HEK293T (cell line): ENCODE data around the gene MYH7.
"Not testable (repeated sequence)": the region's sequence is repeated elsewhere in the genome, so short reads cannot be mapped to it uniquely, and the experiment has no call there.

Source experiments
- BHLHE40 ChIP-seq: fragments of 450-650 bp; IDR thresholded peaks from 2 replicates; pipeline ENCODE4 v1.6.1; 2016; ENCODE audit warnings: mild to moderate bottlenecking, moderate library complexity, borderline replicate concordance
- ELF4 ChIP-seq: fragments of 450-650 bp; IDR thresholded peaks from 2 replicates; pipeline ENCODE4 v1.6.1; 2017; ENCODE audit warnings: antibody characterized with exemption
- FOXA1 ChIP-seq: fragments of 450-650 bp; IDR thresholded peaks from 2 replicates; pipeline ENCODE4 v1.6.1; 2016; ENCODE audit warnings: mild to moderate bottlenecking
- FOXM1 ChIP-seq: fragments of 450-650 bp; IDR thresholded peaks from 2 replicates; pipeline ENCODE4 v1.6.1; 2017; ENCODE audit warnings: mild to moderate bottlenecking, borderline replicate concordance
- HDGF ChIP-seq: fragments of 450-650 bp; IDR thresholded peaks from 2 replicates; pipeline ENCODE4 v1.6.1; 2017; ENCODE audit warnings: antibody characterized with exemption, borderline replicate concordance
- NFRKB ChIP-seq: fragments of 450-650 bp; IDR thresholded peaks from 2 replicates; pipeline ENCODE4 v1.6.1; 2016; ENCODE audit warnings: mild to moderate bottlenecking, moderate library complexity
- PKNOX1 ChIP-seq: fragments of 450-650 bp; IDR thresholded peaks from 2 replicates; pipeline ENCODE4 v1.6.1; 2016
- SP1 ChIP-seq: fragments of 450-650 bp; IDR thresholded peaks from 2 replicates; pipeline ENCODE4 v1.6.1; 2017
- SUZ12 ChIP-seq: fragments of 450-650 bp; IDR thresholded peaks from 2 replicates; pipeline ENCODE4 v1.6.1; 2016; ENCODE audit warnings: mild to moderate bottlenecking
- TARDBP ChIP-seq: fragments of 450-650 bp; IDR thresholded peaks from 2 replicates; pipeline ENCODE4 v1.6.1; 2016

DNA sequence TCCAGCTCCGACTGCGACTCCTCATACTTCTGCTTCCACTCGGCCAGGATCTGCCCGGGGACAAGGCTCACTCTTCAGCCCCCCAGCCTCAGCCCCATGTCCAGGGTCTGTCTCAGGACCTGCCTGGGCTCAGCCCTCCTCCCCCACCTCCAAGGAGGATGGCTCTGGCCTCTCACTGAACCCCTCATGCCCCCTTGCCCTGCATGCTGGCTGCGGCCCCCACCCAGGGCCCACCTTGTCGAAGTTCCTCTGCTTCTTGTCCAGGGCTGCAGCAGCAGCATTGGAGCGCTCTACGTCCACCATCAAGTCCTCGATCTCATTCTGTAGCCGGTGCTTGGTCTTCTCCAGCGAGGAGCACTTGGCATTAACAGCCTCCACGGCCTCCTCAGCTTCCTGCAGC, 18.2 kb downstream of the MYH7 start:
- not testable (repeated sequence) for TF ChIP-seq BHLHE40, TARDBP, SUZ12, FOXM1, FOXA1, ELF4, PKNOX1, HDGF, SP1, NFRKB
